NCI-H146 (cell line): ENCODE results near the gene CEMIP.
"Not testable (repeated sequence)": the region's sequence is repeated elsewhere in the genome, so short reads cannot be mapped to it uniquely, and the experiment has no call there.

ENCODE experiments used
- DNase-seq: peaks from one replicate; lab custom pipeline; 2025; lab: John Stamatoyannopoulos, UW

The CEMIP gene

GRCh38 chr15:80758130-80758745 lies 20.9 kb upstream of the CEMIP start:
- no peak for DNase-seq

DNA sequence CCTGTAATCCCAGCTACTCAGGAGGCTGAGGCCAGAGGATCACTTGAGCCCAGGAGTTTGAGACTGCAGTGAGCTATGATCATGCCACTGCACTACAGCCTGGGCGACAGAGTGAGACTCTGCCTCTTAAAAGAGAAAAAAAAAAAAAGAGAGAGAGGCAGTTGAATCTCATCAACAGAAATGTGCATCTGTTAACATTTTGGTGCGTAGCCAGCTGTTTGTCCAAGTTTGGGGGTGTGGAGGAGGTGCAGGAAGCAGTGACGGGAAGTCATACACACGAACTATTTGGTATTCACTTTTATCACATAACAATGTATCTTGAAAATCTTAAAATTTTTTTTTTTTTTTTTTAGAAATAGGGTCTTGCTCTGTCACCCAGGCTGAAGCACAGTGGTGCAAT lies 18.2 kb upstream of the CEMIP start:
- no peak for DNase-seq

DNA sequence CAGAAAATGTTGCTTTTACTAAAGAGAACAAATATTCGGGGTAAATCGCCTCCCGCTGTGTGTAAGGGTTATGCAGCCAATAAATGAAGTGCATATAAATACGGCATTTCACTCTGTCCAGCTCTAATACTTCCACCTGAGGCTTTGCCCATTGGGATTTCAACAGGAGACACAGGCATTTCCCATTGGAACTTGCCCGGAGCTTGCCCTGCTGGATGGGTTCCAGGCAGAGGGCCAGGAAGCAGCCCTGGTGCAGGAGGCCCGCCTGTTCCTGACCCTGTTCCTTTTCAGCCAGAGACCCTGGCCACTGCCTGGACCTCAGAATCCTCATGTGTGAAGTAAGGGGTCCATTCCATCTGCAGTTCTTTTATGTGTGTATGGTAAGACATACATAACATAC lies 17.4 kb upstream of the CEMIP start:
- DNase-seq = no peak

- not testable (repeated sequence) for DNase-seq
Observed at GRCh38 chr15:80763235-80763634, 15.9 kb upstream of the CEMIP start.

- no peak for DNase-seq
Observed at GRCh38 chr15:80764535-80764934, 14.6 kb upstream of the CEMIP start.

- DNase-seq = no peak
Observed at GRCh38 chr15:80766275-80766674, 12.9 kb upstream of the CEMIP start.

DNA sequence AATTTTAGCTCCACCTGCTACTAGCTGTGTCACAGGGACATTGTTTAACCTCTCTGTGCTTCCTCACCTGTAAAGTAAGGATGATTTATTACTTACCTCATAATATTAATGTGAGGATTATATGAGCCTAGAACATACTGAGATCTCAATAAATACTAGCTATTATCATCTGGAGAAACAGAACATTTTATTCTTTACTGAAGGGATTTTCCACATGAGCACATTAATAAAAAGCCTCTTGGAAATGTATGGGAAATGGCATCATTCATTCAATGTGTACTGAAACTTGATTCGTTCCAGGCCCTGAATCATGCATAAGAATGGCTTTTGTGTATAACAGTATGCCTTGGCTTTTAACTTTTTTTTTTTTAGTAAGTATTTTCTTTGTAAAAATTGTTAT lies 11.0 kb upstream of the CEMIP start:
- DNase-seq = no peak

- DNase-seq = no peak
Observed at GRCh38 chr15:80769153-80769828, 9.9 kb upstream of the CEMIP start.

DNA sequence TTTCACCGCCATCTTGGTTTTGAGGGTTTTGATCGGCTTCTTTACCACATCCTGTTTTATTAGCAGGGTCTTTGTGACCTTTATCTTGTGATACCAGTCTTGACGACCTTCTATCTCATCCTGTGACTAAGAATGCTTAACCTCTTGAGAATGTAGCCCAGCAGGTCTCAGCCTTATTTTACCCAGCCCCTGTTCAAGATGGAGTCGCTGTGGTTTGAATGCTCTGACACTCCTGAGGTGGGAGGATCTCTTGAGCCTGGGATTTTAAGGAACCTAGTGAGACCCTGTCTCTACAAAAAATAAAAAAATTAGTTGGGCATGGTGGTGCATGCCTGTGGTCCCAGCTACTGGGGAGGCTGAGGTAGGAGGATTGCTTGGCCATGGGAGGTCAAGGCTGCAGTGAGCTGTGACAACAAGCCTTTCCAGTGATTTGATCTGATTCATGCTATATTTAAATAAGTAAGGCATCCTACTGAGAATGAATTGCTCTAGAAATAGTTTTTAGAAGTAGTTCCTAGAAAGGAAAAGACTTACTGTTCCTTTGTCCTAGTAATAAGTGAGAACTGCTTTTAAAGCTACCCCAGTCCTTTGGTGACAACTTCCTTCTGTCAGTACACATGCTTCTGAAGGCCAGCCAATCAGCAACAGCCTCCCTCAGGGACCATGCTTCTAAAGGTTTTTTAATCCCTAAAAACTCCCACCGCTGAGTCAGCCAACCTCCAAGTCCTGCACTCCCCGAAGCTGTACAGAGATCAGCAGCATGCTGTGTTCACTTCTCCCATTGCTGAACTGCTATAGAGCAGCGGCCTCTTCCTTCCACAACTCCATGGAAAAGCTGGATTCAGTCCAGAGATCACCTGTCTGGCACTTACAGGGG lies 9.1 kb upstream of the CEMIP start:
- no peak for DNase-seq

GRCh38 chr15:80773122-80773551 lies 6.0 kb upstream of the CEMIP start:
- DNase-seq = peak; percentile 70

DNA sequence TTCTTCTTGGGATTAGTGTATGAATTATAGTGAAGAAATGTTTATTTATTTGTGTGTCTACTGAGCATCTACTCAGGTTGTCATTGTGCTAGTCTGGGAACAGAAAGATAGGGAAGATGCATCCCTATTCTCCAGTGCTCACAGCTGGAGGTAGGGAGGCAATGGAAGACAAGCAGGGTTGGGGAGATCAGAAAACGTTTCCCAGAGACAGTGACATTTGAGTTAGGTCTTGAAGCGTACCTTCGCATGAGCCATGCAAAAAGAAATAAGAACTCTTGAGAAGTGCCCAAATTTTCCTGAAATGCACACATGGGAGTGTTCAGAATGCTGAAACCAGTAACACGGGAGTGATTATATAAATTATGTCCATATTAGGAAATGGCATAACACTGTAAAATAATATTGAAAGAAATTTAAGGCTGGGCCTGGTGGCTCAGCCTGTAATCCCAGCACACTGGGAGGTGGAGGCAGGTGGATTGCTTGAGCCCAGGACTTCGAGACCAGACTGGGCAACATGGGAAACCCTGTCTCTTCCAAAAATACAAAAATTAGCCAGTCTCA lies 5.3 kb upstream of the CEMIP start:
- DNase-seq = no peak

DNA sequence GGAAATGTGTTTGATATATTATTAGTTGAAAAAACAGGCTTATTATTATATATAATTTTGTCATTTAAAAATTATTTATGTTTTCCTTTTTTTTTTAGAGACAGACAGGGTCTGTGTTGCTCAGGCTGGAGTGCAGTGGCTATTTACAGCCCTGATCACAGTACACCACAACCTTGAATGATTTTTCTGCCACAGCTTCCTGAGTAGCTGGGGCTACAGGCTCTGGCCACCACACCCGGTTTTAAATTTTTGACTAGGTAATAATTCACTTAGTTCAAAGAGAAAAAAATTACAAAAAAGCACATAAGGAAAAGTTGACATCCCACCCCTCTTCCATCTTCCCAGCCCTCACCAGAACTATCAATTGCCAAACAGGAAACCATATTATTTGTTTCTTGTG lies 4.7 kb upstream of the CEMIP start:
- no peak for DNase-seq

DNA sequence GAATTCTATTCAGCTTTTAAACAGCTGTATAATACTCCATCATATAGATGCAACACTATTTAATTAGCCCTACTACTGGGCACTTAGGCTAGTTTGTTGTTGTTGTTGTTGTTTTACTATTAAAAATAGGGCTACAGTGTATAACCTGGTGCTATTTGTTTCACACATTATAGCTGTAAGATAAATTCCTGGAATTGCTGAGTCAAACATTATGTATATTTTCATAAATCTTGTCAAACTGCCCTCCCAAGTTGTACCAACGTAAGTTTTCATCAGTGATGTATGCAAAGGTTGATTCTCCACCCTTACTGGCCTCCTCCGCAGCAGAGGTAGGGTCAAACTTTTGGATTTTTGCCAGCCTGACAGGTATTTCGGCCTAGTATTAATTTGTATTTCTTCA lies 3.8 kb upstream of the CEMIP start:
- DNase-seq = no peak

- DNase-seq = peak; percentile 60
Observed at GRCh38 chr15:80776420-80777045, 2.6 kb upstream of the CEMIP start.

- DNase-seq = no peak
Observed at GRCh38 chr15:80777137-80777536, 2.0 kb upstream of the CEMIP start.

DNA sequence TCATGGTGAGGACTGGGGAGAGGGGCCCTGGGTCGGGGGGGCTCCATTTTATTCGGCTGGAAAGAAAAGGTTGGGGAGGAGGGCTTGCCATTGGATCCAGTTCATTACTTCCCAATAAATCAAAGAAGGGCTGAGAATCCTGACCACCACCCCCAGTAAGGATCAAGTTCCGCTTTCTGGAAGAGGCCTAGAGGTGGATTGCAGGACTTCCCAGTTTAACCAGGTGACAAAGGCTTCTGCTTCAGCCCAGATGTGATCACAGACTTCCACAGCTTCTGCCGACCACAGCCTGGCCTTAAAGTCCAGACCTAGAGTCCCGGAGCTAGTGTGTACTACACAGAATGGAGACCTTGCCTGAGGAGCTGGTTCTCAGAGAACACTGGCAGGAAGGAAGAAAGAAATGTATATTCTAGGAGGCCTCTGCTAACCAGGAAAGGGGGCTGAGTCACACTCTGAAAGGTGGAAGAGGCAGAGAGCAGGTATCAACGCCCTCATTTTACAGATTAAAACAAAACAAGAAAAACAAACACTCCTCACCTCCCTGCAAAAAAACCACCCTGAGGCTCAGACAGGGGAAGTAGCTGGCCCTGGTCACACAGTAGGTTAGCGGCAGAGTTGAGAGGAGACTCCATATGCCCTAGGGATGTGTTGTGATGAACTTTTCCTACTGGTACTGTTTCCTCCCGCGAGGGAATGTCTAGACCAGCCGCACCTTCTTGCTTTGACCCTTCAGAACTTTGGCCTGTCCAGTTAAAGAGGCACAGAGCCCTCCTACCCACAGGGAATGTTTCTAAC lies 1.1 kb upstream of the CEMIP start:
- DNase-seq = no peak

DNA sequence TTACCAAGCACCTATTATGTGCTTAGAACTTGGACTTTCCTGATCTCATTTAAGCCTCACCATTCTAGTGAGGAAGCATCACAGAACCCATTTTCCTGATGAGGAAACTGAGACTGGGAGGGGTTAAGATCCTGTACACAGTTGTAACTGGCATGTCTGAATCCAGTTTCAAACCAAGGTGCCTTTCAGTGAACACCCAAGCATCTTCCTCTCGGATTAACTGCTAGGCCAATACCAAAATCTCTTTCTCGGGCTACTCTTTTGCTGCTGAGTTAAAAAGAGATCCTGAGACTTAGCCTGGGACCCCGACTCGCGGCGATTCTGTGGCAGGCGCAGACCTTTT lies 578 bp upstream of the CEMIP start:
- DNase-seq = no peak

DNA sequence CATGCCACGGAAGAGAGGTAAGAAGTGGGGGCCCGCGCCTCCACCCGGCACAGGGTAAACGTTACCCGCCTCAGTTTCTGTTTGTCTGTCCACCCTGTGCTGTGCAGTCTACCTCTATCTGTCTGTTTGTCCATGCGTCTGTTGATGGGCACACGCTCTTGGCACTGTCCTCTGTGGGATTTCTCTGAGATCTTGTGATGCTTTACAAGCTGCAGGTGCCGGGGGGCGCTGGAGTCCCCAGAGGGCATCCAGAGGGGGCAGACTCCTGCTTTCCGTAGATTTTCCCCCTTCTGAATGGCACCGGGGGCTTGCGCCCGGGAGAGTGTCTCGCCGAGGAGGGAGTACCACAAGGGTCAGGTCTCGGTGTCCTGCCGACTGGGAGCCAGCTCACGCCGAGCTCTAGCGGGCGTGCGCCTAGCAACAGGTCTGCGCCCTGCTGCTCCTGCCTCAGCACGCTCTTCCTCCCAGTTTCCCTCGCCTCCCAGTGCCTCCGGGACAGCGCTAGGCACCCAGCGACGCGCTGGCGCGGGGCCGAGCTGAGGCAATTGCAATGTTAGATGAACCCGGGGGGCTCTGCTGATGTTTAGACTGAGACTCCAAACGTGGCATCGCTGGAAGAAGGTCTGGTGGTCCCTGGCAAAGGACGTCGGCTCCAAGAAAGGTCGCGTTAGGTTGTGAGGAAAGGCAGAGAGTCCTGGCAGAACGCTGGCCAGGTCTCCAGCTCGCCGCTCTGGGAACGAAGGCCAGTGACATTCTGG lies 667 bp downstream of the CEMIP start:
- peak; percentile 77 for DNase-seq

GRCh38 chr15:80780416-80781221 lies 1.4 kb downstream of the CEMIP start:
- DNase-seq = peak; percentile 44

GRCh38 chr15:80783260-80783659 lies 4.1 kb downstream of the CEMIP start:
- no peak for DNase-seq
